GM12878 (cell line): Measurements from ENCODE around the gene CSK. TPM values are rescaled to one million over a fixed set of nuclear protein-coding genes. Genes with fewer than 3 reads are reported as not detected.
A peak's percentile ranks its signal among the peaks of the same experiment; 100 is the strongest.

ENCODE experiments used
- ASH2L ChIP-seq: fragments of 300-600, 200-600 bp; sonication (generic); IDR thresholded peaks from 2 replicates; pipeline ENCODE4 v1.6.1; 2017; ENCODE audit warnings: low read depth, mild to moderate bottlenecking, borderline replicate concordance
- BACH1 ChIP-seq: fragments of 450-650 bp; IDR thresholded peaks from 2 replicates; pipeline ENCODE4 v1.6.1; 2017; ENCODE audit warnings: mild to moderate bottlenecking, borderline replicate concordance
- BCL3 ChIP-seq: IDR thresholded peaks from 2 replicates; pipeline ENCODE4 v1.6.1; 2011; ENCODE audit warnings: borderline replicate concordance, low read depth, mild to moderate bottlenecking, moderate library complexity, low read length; ENCODE audit not compliant: insufficient read depth, poor library complexity, severe bottlenecking
- BHLHE40 ChIP-seq, 2 experiments: fragments of 450-650 bp in 1 of 2; IDR thresholded peaks; 2 replicates each; pipeline ENCODE4 v1.6.1; 2011 to 2017; ENCODE audit warnings: low read depth in 2 of 2, borderline replicate concordance in 1 of 2, improper control_type of control experiment in 1 of 2, low read length in 1 of 2, mild to moderate bottlenecking in 1 of 2
- BRCA1 ChIP-seq: IDR thresholded peaks from 2 replicates; pipeline ENCODE4 v1.6.1; 2011; ENCODE audit warnings: low read depth, low read length, improper control_type of control experiment
- CHD4 ChIP-seq: fragments of 200-600 bp; sonication (generic); IDR thresholded peaks from 2 replicates; pipeline ENCODE4 v1.6.1; 2016; ENCODE audit warnings: mild to moderate bottlenecking
- CTCF ChIP-seq, 3 experiments: IDR thresholded peaks in 2 of 3; conservative IDR thresholded peaks in 1 of 3; 2 replicates each; pipeline ENCODE4 v1.5.1; 2011; ENCODE audit warnings: low read depth in 3 of 3, low read length in 3 of 3, mild to moderate bottlenecking in 3 of 3, control low read depth in 2 of 3, moderate library complexity in 2 of 3, inconsistent platforms in 1 of 3, mixed read lengths in 1 of 3; ENCODE audit not compliant: control insufficient read depth in 2 of 3, insufficient read depth in 1 of 3; ENCODE audit errors: extremely low read depth in 1 of 3
- DPF2 ChIP-seq: fragments of 450-650 bp; IDR thresholded peaks from 2 replicates; pipeline ENCODE4 v1.6.1; 2017; ENCODE audit warnings: mild to moderate bottlenecking
- E2F8 ChIP-seq: fragments of 450-650 bp; IDR thresholded peaks from 2 replicates; pipeline ENCODE4 v1.6.1; 2018; ENCODE audit warnings: mild to moderate bottlenecking, low read depth, moderate library complexity; ENCODE audit not compliant: partially characterized antibody
- ETV6 ChIP-seq, 2 experiments: fragments of 450-650 bp in 1 of 2; IDR thresholded peaks in 1 of 2; conservative IDR thresholded peaks in 1 of 2; 2 replicates each; pipeline ENCODE4 v1.6.1; 2014; ENCODE audit warnings: antibody characterized with exemption in 1 of 2, borderline replicate concordance in 1 of 2, low read depth in 1 of 2, mild to moderate bottlenecking in 1 of 2, moderate library complexity in 1 of 2
- HDAC6 ChIP-seq: fragments of 200-600 bp; sonication (generic); IDR thresholded peaks from one replicate; pipeline ENCODE4 v1.8.0; 2017; ENCODE audit warnings: antibody characterized with exemption; ENCODE audit not compliant: unreplicated experiment
- IRF3 ChIP-seq: fragments of 450-650 bp; IDR thresholded peaks from 2 replicates; pipeline ENCODE4 v1.6.1; 2014; ENCODE audit warnings: mild to moderate bottlenecking
- MTA3 ChIP-seq: IDR thresholded peaks from 2 replicates; pipeline ENCODE4 v1.6.1; 2012; ENCODE audit warnings: low read length, inconsistent platforms, borderline replicate concordance
- MYB ChIP-seq: fragments of 150-350 bp; IDR thresholded peaks from 2 replicates; pipeline ENCODE4 v1.6.1; 2014; ENCODE audit warnings: mild to moderate bottlenecking, low read depth, low read length, borderline replicate concordance
- NFIC ChIP-seq: IDR thresholded peaks from 2 replicates; pipeline ENCODE4 v1.6.1; 2012; ENCODE audit warnings: low read depth, mild to moderate bottlenecking, inconsistent platforms, low read length, moderate library complexity
- NFYB ChIP-seq: IDR thresholded peaks from 2 replicates; pipeline ENCODE4 v1.6.1; 2011; ENCODE audit warnings: low read depth, mild to moderate bottlenecking, low read length, improper control_type of control experiment, moderate library complexity; ENCODE audit not compliant: insufficient read depth
- NKRF ChIP-seq: fragments of 450-650 bp; conservative IDR thresholded peaks from 2 replicates; pipeline ENCODE4 v1.6.1; 2017; ENCODE audit warnings: mild to moderate bottlenecking, moderate library complexity
- NR2C2 ChIP-seq: IDR thresholded peaks from 2 replicates; pipeline ENCODE4 v1.6.1; 2011; ENCODE audit warnings: borderline replicate concordance, low read depth; ENCODE audit not compliant: control insufficient read depth, insufficient read length
- PML ChIP-seq: IDR thresholded peaks from 2 replicates; pipeline ENCODE4 v1.6.1; 2012; ENCODE audit warnings: low read length, inconsistent platforms
- RUNX3 ChIP-seq: IDR thresholded peaks from 2 replicates; pipeline ENCODE4 v1.6.1; 2012; ENCODE audit warnings: low read length, inconsistent platforms
- ZBED1 ChIP-seq: IDR thresholded peaks from 2 replicates; pipeline ENCODE4 v1.6.1; 2016; ENCODE audit warnings: borderline replicate concordance
- polyA plus RNA-seq, 11 experiments: library from polyadenylated mRNA; depleted of rRNA in 4 of 11; unstranded in 6 of 11; stranded (reverse) in 5 of 11; fragments of >200 nt; fragmentation: Nextera tagmentation in 4 of 11; fragmentation: Illumina TruSeq in 1 of 11; extraction: Ambion mirVana in 4 of 11; extraction: Trizol in 1 of 11; gene quantifications; 1 replicate in 1 of 11; 2 replicates in 10 of 11; pipeline versions ENCODE4 v1.2.1 to v1.2.3, GENCODE V29; 2011 to 2016; ENCODE audit warnings: inconsistent platforms in 2 of 11, missing spikeins in 2 of 11, low read depth in 1 of 11
- total RNA-seq, 4 experiments: library from RNA; depleted of rRNA in 3 of 4; stranded (reverse); fragments of >200 nt in 3 of 4; fragmentation: Illumina TruSeq in 1 of 4; extraction: Trizol in 1 of 4; gene quantifications; 2 replicates each; pipeline versions ENCODE4 v1.2.1 to v1.2.3, GENCODE V29; 2013 to 2021

Gene CSK
- total and polyA plus RNA-seq, 10 of the 15 experiments (the other 5 are each of a cell fraction or from before 2014, with no cell fraction given) = 3.4 to 327 (median 75.8) TPM

GRCh38 chr15:74775132-74775562 lies 6.7 kb upstream of the CSK start (continued):
- TF ChIP-seq NKRF (no peak), NFIC (no peak), IRF3 (no peak), NR2C2 (no peak), BHLHE40 (IDR thresholded peaks at IDR 0.05; ENCODE audit: borderline replicate concordance in 1 of 2, low read depth in 2 of 2, low read length in 1 of 2) (peak; percentile 57 to 70; a peak in 3 of 4 replicates), BACH1 (no peak), BCL3 (no peak), PML (no peak), E2F8 (no peak), NFYB (0 out of 2 replicates have a peak, but pooled peaks have one; percentile 34), ASH2L (no peak), CHD4 (no peak), RUNX3 (no peak), ETV6 (conservative IDR thresholded peaks at IDR 0.05 in 1 of 2, IDR thresholded peaks at IDR 0.05 in 1 of 2; ENCODE audit: borderline replicate concordance in 1 of 2, low read depth in 1 of 2) (0 out of 4 replicates have a peak, but pooled peaks of 1 of the 2 experiments have one; percentile 27), MYB (no peak), CTCF (IDR thresholded peaks at IDR 0.05 in 2 of 3, conservative IDR thresholded peaks at IDR 0.05 in 1 of 3; ENCODE audit: control insufficient read depth in 2 of 3, extremely low read depth in 1 of 3, insufficient read depth in 1 of 3, low read depth in 3 of 3, low read length in 3 of 3) (no peak), BRCA1 (no peak), ZBED1 (no peak), HDAC6 (no peak), DPF2 (0 out of 2 replicates have a peak, but pooled peaks have one; percentile 30), MTA3 (no peak)
